NCI-H1436 (cell line): Measurements from ENCODE around the gene MED15.
"Not testable (repeated sequence)": the region's sequence is repeated elsewhere in the genome, so short reads cannot be mapped to it uniquely, and the experiment has no call there.

ENCODE experiments used
- DNase-seq: peaks from one replicate; lab custom pipeline; 2025; lab: John Stamatoyannopoulos, UW

MED15 gene

GRCh38 chr22:20584029-20584871 is 76.8 kb downstream of the MED15 start:
- no peak for DNase-seq

- DNase-seq, result no peak
These were observed 77.6 kb downstream of the MED15 start for GRCh38 chr22:20584872-20585638.

DNA sequence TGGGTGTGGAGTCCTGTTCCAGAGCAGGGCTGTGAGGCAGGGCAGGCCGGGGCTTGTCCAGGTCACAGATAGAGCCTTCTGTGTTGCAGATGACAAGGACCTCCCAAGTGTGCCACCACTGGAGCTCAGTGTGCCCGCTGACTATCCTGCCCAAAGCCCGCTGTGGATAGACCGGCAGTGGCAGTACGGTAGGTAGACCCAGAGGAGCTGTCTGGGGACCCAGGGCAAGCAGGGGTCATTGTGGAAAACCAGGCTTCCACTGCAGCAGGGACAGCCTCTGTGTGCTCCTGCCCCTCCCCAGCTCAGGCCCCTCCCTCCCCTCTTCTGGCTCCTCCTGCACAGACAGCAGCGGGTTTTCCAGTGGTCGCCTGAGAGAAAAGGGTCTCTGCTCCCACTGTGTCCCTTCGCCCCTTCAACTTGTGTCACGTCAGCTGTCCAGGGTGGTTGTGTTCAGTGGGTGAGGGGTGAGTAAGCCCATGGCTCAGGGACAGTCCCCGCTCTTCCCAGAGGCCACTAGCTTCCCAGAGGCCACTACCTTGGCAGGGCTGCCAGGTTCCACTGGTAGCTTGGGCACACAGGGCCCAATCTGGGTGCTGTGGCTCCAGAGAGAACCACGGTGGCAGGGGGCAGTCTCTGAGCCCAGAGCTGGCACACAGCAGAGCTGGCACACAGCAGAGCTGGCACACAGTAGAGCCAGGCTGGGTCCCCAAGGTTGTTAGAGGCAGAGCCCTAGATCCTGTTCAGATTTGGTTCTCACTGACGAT is 78.4 kb downstream of the MED15 start:
- no peak for DNase-seq

DNA sequence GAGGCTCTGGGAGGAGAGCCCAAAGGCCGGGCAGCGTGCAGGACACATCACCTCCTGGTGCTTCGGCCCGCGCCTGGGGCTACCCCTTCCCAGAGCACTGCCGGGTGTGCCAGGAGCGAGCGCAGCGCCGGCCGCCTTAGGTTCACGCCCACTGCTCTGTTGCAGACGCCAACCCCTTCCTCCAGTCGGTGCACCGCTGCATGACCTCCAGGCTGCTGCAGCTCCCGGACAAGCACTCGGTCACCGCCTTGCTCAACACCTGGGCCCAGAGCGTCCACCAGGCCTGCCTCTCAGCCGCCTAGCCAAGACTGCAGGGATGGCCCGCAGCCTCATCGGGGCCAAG is 79.0 kb downstream of the MED15 start:
- DNase-seq, result no peak

GRCh38 chr22:20587206-20587958 is 80.0 kb downstream of the MED15 start:
- DNase-seq, result no peak

DNA sequence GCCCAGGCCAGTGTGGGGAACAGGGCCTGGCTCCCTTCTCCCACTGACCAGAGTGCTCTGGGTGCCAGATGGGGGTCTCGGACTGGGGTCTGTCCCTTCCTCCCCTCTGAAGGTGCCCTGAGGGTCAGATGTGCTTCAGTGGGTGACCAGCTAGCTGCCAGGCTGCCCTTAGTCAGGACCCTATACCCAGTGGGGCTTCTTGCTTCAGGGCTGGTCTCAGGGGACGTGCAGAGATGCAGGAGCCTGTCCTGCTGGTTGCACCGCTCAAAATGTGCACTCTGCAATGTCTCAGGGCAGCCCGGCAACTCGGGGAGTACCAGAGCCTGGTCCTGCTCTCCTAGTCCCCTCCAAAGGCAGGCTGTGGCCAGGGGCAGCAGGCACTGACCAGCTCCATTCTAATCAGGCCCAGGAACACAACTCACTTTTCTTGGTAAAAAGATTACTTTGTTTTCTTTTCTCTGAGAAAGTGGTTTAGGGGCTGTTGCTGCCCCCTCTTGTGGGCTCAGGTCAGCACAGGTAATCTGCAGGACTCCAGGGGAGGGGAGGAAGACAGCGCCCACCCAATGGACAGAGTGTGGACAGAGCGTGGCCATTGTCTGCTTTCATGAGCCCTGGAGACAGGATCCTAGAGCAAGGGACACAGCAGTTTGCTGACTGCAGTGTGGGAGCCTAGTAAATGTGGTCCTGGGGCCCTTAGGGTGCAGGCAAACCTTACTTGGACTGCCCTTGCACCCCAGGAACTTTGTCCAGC is 80.9 kb downstream of the MED15 start:
- no peak for DNase-seq

GRCh38 chr22:20588843-20589581 is 81.6 kb downstream of the MED15 start:
- DNase-seq, result no peak

- DNase-seq, result no peak
These were observed 82.4 kb downstream of the MED15 start for GRCh38 chr22:20589614-20590476.

DNA sequence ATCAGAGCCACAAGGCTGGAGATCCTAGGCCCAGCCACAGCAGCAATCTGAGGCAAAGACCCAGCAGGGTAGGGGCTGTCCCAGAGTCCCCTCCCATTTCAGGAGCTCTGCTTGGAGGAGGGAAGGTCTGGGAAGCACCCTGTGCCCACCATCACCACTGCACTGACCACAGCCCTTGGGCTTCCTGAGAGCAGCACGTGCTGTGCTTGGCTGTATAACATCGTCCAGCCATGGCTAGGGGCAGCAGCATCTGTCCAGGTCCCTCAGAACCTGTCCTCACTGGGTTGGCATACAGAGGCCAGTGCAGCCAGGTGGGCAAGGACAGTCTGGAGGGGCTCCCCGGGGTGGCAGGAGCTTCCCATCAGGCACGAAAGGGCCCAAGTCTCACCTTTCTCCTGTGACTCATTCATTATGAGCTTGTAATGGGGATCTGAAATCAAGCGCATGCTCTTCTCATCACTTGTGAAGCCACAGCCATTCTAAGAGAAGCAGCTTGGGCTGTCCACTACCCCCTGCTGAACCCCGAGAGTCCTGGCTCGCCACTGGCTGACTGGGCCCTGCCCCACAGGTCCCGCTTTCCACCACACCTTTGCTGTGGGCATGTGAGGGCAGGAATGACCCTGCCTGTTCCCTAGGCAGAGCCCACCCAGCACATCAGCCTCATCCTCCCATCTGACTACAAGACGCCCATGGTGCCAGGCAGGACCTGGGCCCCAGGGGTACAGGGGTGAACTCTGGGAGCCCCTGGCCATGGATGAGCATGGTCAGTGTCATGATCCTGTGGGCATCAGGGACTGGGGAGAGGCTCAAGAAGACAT is 83.3 kb downstream of the MED15 start:
- no peak for DNase-seq

- no peak for DNase-seq
These were observed 83.9 kb downstream of the MED15 start for GRCh38 chr22:20591295-20591645.

- DNase-seq, result peak; percentile 46
These were observed 84.4 kb downstream of the MED15 start for GRCh38 chr22:20591660-20592310.

- DNase-seq, result not testable (repeated sequence)
These were observed 86.6 kb downstream of the MED15 start for GRCh38 chr22:20594038-20594437.

GRCh38 chr22:20594486-20594885 is 87.1 kb downstream of the MED15 start:
- not testable (repeated sequence) for DNase-seq

GRCh38 chr22:20595461-20595860 is 88.1 kb downstream of the MED15 start:
- DNase-seq, result no peak

- DNase-seq, result no peak
These were observed 91.7 kb downstream of the MED15 start for GRCh38 chr22:20599117-20599516.

DNA sequence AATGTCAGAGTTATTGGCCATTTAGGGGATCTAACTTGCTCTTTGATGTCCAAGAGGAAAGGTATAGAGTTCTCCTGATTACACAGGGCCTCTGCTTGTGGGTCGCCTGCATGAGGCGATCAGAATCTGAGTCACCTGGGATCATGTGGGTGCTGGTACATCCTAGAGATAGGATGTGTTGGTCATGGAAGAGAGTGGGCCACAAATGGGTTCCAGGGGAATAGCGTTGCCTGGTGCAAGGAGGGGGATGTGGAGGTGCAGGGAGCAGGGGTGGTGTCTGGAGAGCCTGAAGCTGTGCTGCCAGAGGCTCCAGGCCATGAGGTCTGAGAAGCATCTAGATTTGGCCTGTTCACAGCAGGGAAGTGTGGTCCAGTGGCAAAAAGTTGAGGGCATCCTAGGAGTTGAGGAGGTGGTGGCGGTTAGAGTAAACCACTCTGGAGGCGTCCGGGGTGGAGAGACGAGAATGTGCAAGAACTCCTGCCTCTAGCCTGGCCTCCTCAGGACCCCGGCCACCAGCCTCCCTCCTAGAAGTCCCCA is 92.8 kb downstream of the MED15 start:
- DNase-seq, result no peak

- DNase-seq, result no peak
These were observed 93.9 kb downstream of the MED15 start for GRCh38 chr22:20601308-20601707.

DNA sequence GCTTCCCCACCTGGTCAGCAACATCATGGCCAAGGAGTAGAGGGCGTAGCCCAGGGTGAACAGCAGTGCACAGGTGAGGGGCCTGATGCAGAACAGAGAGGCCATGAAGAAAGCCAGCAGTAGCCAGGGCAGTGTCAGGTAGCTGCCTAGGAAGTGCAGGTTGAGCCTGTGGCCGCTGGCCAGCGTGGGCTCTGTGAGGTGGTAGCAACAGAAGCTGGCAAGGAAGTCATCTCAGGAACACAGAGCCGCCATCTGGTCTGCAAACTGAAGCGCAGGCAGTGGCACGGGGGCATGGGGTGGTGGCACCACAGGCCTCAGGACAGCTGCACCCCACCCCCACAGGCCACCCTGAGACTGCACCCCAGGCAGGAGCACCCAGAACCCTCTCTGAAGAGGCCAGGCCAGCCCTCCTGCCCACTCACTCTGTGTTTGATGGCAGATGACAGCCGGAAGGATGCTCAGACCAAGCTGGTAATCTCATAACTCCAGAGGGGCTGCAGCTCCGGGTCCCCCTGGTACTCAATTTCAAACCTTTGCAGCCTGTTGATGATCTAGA is 95.3 kb downstream of the MED15 start:
- no peak for DNase-seq
